ENCODE results near the gene CIRBP. TPM values are rescaled to one million over a fixed set of nuclear protein-coding genes. Genes with fewer than 3 reads are reported as not detected.
A peak's percentile ranks its signal among the peaks of the same experiment; 100 is the strongest.

CIRBP gene
- total and polyA plus RNA-seq, 9 of the 15 experiments (the other 6 are each of a cell fraction or from before 2014, with no cell fraction given), result 20.5 to 327 (median 176) TPM

- TF ChIP-seq ZNF589 (CRISPR knock-in tag; IDR thresholded peaks at IDR 0.05; ENCODE audit: low read depth) (no peak), KDM5B (IDR thresholded peaks at IDR 0.05; ENCODE audit: insufficient replicate concordance, low read depth, low read length) (peak; percentile 92), NFRKB (IDR thresholded peaks at IDR 0.05; ENCODE audit: low read depth) (no peak), ZMIZ1 (IDR thresholded peaks at IDR 0.05; ENCODE audit: low read depth in 2 of 2, low read length in 2 of 2) (no peak), EHMT2 (IDR thresholded peaks at IDR 0.05) (no peak), RERE (CRISPR knock-in tag; IDR thresholded peaks at IDR 0.05; ENCODE audit: borderline replicate concordance) (no peak), ZNF143 (CRISPR knock-in tag; IDR thresholded peaks at IDR 0.05) (no peak), TRIM24 (IDR thresholded peaks at IDR 0.05) (no peak), ZBTB11 (CRISPR knock-in tag; IDR thresholded peaks at IDR 0.05) (0 out of 6 replicates have a peak, but pooled peaks of 1 of the 3 experiments have one; percentile 57), ELK1 (CRISPR knock-in tag; IDR thresholded peaks at IDR 0.05) (no peak), KLF13 (tag; IDR thresholded peaks at IDR 0.05; ENCODE audit: borderline replicate concordance, low read depth) (0 out of 2 replicates have a peak, but pooled peaks have one; percentile 69)
Measured at GRCh38 chr19:1269478-1270212, 513 bp downstream of the CIRBP start (continued).

Data from K562 (cell line).